Suprapubic skin (tissue), 3 donors: ENCODE measurements around the gene TBC1D22A.

Source experiments
- CTCF ChIP-seq, 2 donors: fragments of 200-600 bp in 1 of 2; fragments of 450-650 bp in 1 of 2; sonication (generic) in 1 of 2; IDR thresholded peaks; one replicate each; pipeline ENCODE4 v1.5.1; 2016 to 2019; ENCODE audit warnings: antibody characterized with exemption in 2 of 2, mild to moderate bottlenecking in 1 of 2, moderate library complexity in 1 of 2
- EP300 ChIP-seq: sonication (generic); formaldehyde crosslinking; IDR thresholded peaks from one replicate; pipeline ENCODE4 v1.6.1; 2017; ENCODE audit warnings: antibody characterized with exemption

- TF ChIP-seq EP300 (no peak), CTCF (IDR thresholded peaks at IDR 0.05) (no peak)
Measured at GRCh38 chr22:47032091-47032943, 269.9 kb downstream of the TBC1D22A start.
